ENCODE measurements around the gene JAM3.
A peak's percentile ranks its signal among the peaks of the same experiment; 100 is the strongest.

The JAM3 gene

GRCh38 chr11:134068829-134069425 lies at the start of gene JAM3:
Gene JAM3, plus strand, starts transcription at chr11:134069072. Its CDS starts 12 bp downstream, at chr11:134069084.
- DNase-seq: peak; percentile 96

GRCh38 chr11:134019500-134019899 lies 49.4 kb upstream of the JAM3 start:
- DNase-seq: no peak

- DNase-seq: no peak
Measured at GRCh38 chr11:134020598-134020997, 48.3 kb upstream of the JAM3 start.

- DNase-seq: no peak
Measured at GRCh38 chr11:134021326-134021725, 47.5 kb upstream of the JAM3 start.

- DNase-seq: no peak
Measured at GRCh38 chr11:134022748-134023147, 46.1 kb upstream of the JAM3 start.

- no peak for DNase-seq
Measured at GRCh38 chr11:134024420-134025081, 44.3 kb upstream of the JAM3 start.

- no peak for DNase-seq
Measured at GRCh38 chr11:134025082-134025429, 43.8 kb upstream of the JAM3 start.

- no peak for DNase-seq
Measured at GRCh38 chr11:134026655-134027343, 42.1 kb upstream of the JAM3 start.

GRCh38 chr11:134027671-134028070 lies 41.2 kb upstream of the JAM3 start:
- DNase-seq: no peak

- DNase-seq: no peak
Measured at GRCh38 chr11:134028368-134028920, 40.4 kb upstream of the JAM3 start.

- no peak for DNase-seq
Measured at GRCh38 chr11:134030853-134031252, 38.0 kb upstream of the JAM3 start.

- DNase-seq: no peak
Measured at GRCh38 chr11:134032043-134032442, 36.8 kb upstream of the JAM3 start.

- peak in 1 of 2 donors; percentile 13 for DNase-seq
Measured at GRCh38 chr11:134032501-134033091, 36.3 kb upstream of the JAM3 start.

GRCh38 chr11:134033276-134033675 lies 35.6 kb upstream of the JAM3 start:
- no peak for DNase-seq

GRCh38 chr11:134033696-134034491 lies 35.0 kb upstream of the JAM3 start:
- DNase-seq: peak; percentile 61 to 63

- no peak for DNase-seq
Measured at GRCh38 chr11:134034496-134035381, 34.1 kb upstream of the JAM3 start.

GRCh38 chr11:134036492-134037045 lies 32.3 kb upstream of the JAM3 start:
- DNase-seq: no peak

GRCh38 chr11:134037046-134037908 lies 31.6 kb upstream of the JAM3 start:
- DNase-seq: peak; percentile 50 to 56

- DNase-seq: no peak
Measured at GRCh38 chr11:134038897-134039470, 29.9 kb upstream of the JAM3 start.
